NCI-H2171 (cell line): ENCODE results near the gene PTRHD1.

Experiments used
- DNase-seq: peaks from one replicate; lab custom pipeline; 2025; lab: John Stamatoyannopoulos, UW

The PTRHD1 gene

GRCh38 chr2:24756789-24757188 lies 36.4 kb downstream of the PTRHD1 start:
- DNase-seq: no peak

- no peak for DNase-seq
These were observed 38.0 kb downstream of the PTRHD1 start for GRCh38 chr2:24754985-24755705.

GRCh38 chr2:24749069-24749691 lies 44.0 kb downstream of the PTRHD1 start:
- DNase-seq: no peak

GRCh38 chr2:24747299-24747698 lies 45.9 kb downstream of the PTRHD1 start:
- no peak for DNase-seq

- no peak for DNase-seq
These were observed 47.4 kb downstream of the PTRHD1 start for GRCh38 chr2:24745825-24746224.

DNA sequence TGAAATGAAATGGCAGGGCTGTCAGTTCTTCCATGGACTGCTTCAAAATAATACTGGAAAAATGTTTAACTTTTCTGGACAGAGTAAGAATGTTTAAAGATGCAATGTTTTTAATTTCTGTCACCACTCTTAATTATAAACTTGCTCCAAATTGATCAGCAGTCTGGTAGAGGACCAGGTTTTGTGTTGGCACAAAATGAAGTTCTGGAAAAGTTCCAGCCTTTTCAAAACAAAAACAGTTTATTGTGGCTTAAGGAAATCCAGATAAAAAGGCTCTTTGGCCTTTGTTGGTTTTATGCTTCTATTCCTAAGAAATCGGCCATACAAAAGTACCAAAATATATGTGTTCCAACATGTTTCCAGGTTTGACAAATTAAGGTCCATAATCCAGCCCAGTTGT lies 48.8 kb downstream of the PTRHD1 start:
- DNase-seq: no peak

- DNase-seq: no peak
These were observed 49.3 kb downstream of the PTRHD1 start for GRCh38 chr2:24743924-24744323.

DNA sequence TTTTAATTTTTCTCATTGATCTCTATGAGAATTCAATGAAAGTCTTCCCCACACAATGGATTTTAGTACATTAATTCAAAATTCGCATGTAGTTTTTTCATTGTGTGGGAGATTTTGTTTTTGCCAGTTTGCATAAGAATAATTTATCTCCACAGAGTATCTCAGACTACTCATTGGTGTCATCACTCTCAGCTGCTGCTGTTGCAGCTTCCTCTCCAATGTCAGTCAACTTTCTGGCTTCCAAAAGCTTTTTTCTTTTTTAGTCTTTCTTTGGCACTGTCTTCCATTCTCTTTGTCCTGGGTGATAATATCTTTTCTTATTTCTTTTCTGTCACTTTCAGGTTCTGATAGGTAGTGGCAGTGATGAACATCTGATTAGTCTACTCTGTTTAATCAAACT lies 50.5 kb downstream of the PTRHD1 start:
- DNase-seq: no peak

DNA sequence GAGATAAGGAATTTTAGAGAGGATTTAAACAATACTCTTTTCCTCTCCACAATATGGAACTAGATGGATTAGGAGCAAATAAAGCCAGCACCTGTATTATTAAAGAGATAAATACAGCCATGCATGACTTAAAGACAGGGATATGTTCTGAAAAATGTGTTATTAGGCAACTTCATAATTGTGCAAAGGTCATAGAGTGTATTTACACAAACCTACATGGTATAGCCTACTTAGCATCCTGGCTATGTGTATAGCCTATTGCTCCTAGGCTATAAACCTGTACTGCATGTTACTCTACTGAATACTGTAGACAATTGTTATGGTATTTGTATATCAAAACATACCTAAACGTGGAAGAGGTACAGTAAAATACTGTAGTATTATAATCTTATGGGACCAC lies 53.0 kb downstream of the PTRHD1 start:
- no peak for DNase-seq
